ENCODE data around the gene CTNNA3. TPM values are rescaled to one million over a fixed set of nuclear protein-coding genes. Genes with fewer than 3 reads are reported as not detected.

The CTNNA3 gene
- total RNA-seq, 1 donor, result not detected

- H4K20me1 ChIP-seq (ENCODE audit: insufficient read depth, low read length), result no peaks in the 10 kb centered on the region
- TF ChIP-seq CTCF (IDR thresholded peaks at IDR 0.05; ENCODE audit: extremely low read depth, low read depth, low read length), result no peak
- no peaks in the 10 kb centered on the region for H3K79me2 ChIP-seq (ENCODE audit: insufficient read depth, low read length)
- H3K27me3 ChIP-seq (ENCODE audit: insufficient read depth, low read length), result no peaks in the 10 kb centered on the region
- peaks cover 2% of the 10 kb centered on the region for H3K9me3 ChIP-seq (ENCODE audit: low read depth, low read length)
- no peak for DNase-seq (ENCODE audit: insufficient read length, low spot score, missing footprints)
- H2AFZ ChIP-seq (ENCODE audit: low read length), result no peak overlapping the region
- no peak overlapping the region for H3K27ac ChIP-seq (ENCODE audit: low read depth, low read length)
- H3K36me3 ChIP-seq (ENCODE audit: insufficient read depth, low read length), result no peaks in the 10 kb centered on the region
- H3K4me1 ChIP-seq (ENCODE audit: insufficient read depth, low read length), result no peaks in the 10 kb centered on the region
- H3K4me3 ChIP-seq (ENCODE audit: insufficient read depth, low read length), result no peak overlapping the region
- H3K4me2 ChIP-seq (ENCODE audit: insufficient read depth, low read length), result no peak overlapping the region
Measured at GRCh38 chr10:67100951-67101350, 595.0 kb downstream of the CTNNA3 start.

DNA sequence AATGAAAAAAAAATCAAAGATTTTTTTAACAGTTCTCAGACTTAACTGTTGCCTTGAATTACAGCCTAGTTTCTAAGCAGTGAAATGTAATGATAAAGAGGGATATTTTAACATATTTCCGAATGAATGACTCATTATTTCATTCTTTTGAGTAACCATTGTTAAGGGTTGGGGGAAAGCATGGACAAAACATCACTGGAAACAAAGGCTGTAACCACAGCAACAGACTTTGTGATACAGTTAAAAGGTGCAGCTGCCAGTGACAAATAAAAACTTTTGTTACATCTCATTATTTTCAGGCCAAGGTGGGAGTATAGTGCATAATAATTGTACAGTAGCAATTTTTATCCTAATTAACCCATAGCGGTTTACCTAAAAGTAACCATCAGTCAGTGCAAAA is 597.5 kb downstream of the CTNNA3 start:
- no peak for DNase-seq (ENCODE audit: insufficient read length, low spot score, missing footprints)
- peaks cover 2% of the 10 kb centered on the region for H3K9me3 ChIP-seq (ENCODE audit: low read depth, low read length)

GRCh38 chr10:67095531-67095930 is 600.5 kb downstream of the CTNNA3 start:
- Histone ChIP-seq H3K4me3 (ENCODE audit: insufficient read depth, low read length) (no peak overlapping the region), H3K27ac (ENCODE audit: low read depth, low read length) (no peak overlapping the region), H4K20me1 (ENCODE audit: insufficient read depth, low read length) (no peaks in the 10 kb centered on the region), H3K4me2 (ENCODE audit: insufficient read depth, low read length) (no peak overlapping the region), H3K36me3 (ENCODE audit: insufficient read depth, low read length) (no peaks in the 10 kb centered on the region), H2AFZ (ENCODE audit: low read length) (no peak overlapping the region), H3K27me3 (ENCODE audit: insufficient read depth, low read length) (no peaks in the 10 kb centered on the region), H3K79me2 (ENCODE audit: insufficient read depth, low read length) (no peaks in the 10 kb centered on the region), H3K9me3 (ENCODE audit: low read depth, low read length) (no peaks in the 10 kb centered on the region), H3K4me1 (ENCODE audit: insufficient read depth, low read length) (no peaks in the 10 kb centered on the region)
- no peak for DNase-seq (ENCODE audit: insufficient read length, low spot score, missing footprints)
- TF ChIP-seq CTCF (IDR thresholded peaks at IDR 0.05; ENCODE audit: extremely low read depth, low read depth, low read length), result no peak

More for the DNA sequence above, 597.5 kb downstream of the CTNNA3 start:
- no peaks in the 10 kb centered on the region for H3K27me3 ChIP-seq (ENCODE audit: insufficient read depth, low read length)
- no peak overlapping the region for H3K27ac ChIP-seq (ENCODE audit: low read depth, low read length)
- no peaks in the 10 kb centered on the region for H3K36me3 ChIP-seq (ENCODE audit: insufficient read depth, low read length)
- H4K20me1 ChIP-seq (ENCODE audit: insufficient read depth, low read length), result no peaks in the 10 kb centered on the region
- no peak overlapping the region for H3K4me2 ChIP-seq (ENCODE audit: insufficient read depth, low read length)
- no peaks in the 10 kb centered on the region for H3K4me1 ChIP-seq (ENCODE audit: insufficient read depth, low read length)
- no peaks in the 10 kb centered on the region for H3K79me2 ChIP-seq (ENCODE audit: insufficient read depth, low read length)
- TF ChIP-seq CTCF (IDR thresholded peaks at IDR 0.05; ENCODE audit: extremely low read depth, low read depth, low read length), result no peak
- H3K4me3 ChIP-seq (ENCODE audit: insufficient read depth, low read length), result no peak overlapping the region
- H2AFZ ChIP-seq (ENCODE audit: low read length), result no peak overlapping the region

GRCh38 chr10:67088036-67088435 is 608.0 kb downstream of the CTNNA3 start:
- TF ChIP-seq CTCF (IDR thresholded peaks at IDR 0.05; ENCODE audit: extremely low read depth, low read depth, low read length), result no peak
- H3K4me2 ChIP-seq (ENCODE audit: insufficient read depth, low read length), result no peak overlapping the region
- no peaks in the 10 kb centered on the region for H3K27me3 ChIP-seq (ENCODE audit: insufficient read depth, low read length)
- DNase-seq (ENCODE audit: insufficient read length, low spot score, missing footprints), result no peak
- H4K20me1 ChIP-seq (ENCODE audit: insufficient read depth, low read length), result no peaks in the 10 kb centered on the region
- H3K36me3 ChIP-seq (ENCODE audit: insufficient read depth, low read length), result no peaks in the 10 kb centered on the region
- no peak overlapping the region for H3K27ac ChIP-seq (ENCODE audit: low read depth, low read length)
- H3K4me3 ChIP-seq (ENCODE audit: insufficient read depth, low read length), result no peak overlapping the region
- H2AFZ ChIP-seq (ENCODE audit: low read length), result no peak overlapping the region
- no peaks in the 10 kb centered on the region for H3K9me3 ChIP-seq (ENCODE audit: low read depth, low read length)
- no peaks in the 10 kb centered on the region for H3K4me1 ChIP-seq (ENCODE audit: insufficient read depth, low read length)
- no peaks in the 10 kb centered on the region for H3K79me2 ChIP-seq (ENCODE audit: insufficient read depth, low read length)

All from osteoblast (primary cell).